NB4 (cell line): ENCODE results near the gene PVALEF.

Source experiments
- CTCF ChIP-seq: IDR thresholded peaks from one replicate; pipeline ENCODE4 v1.5.1; 2012; ENCODE audit warnings: low read depth, low read length
- MAX ChIP-seq: IDR thresholded peaks from 2 replicates; pipeline ENCODE4 v1.6.1; 2011; ENCODE audit warnings: low read depth, low read length
- MYC ChIP-seq: IDR thresholded peaks from 2 replicates; pipeline ENCODE4 v1.6.1; 2011; ENCODE audit warnings: low read depth, low read length
- POLR2A ChIP-seq: IDR thresholded peaks from 2 replicates; pipeline ENCODE4 v1.6.1; 2011; ENCODE audit warnings: mild to moderate bottlenecking; ENCODE audit not compliant: insufficient read length; ENCODE audit errors: extremely low read depth

- TF ChIP-seq POLR2A, result no peak
- TF ChIP-seq CTCF, result no peak
- TF ChIP-seq MYC, result no peak
- no peak for TF ChIP-seq MAX
These were observed 24.6 kb upstream of the PVALEF start for GRCh38 chr17:81140695-81141094.
